GM21515 (cell line): ENCODE results near the gene CGNL1.

Experiments used
- ATAC-seq: cut with Tn5 transposase; IDR thresholded peaks from one replicate; pipeline ENCODE4 v1.9.1; 2021; ENCODE audit not compliant: unreplicated experiment

The CGNL1 gene

GRCh38 chr15:57386976-57387375 is 10.7 kb downstream of the CGNL1 start:
- no peak for ATAC-seq

GRCh38 chr15:57387564-57388076 is 11.3 kb downstream of the CGNL1 start:
- ATAC-seq, result no peak

GRCh38 chr15:57388464-57388863 is 12.2 kb downstream of the CGNL1 start:
- ATAC-seq, result no peak

- ATAC-seq, result no peak
Observed at GRCh38 chr15:57389991-57390390, 13.7 kb downstream of the CGNL1 start.

- ATAC-seq, result no peak
Observed at GRCh38 chr15:57390583-57390982, 14.3 kb downstream of the CGNL1 start.

GRCh38 chr15:57391537-57391936 is 15.2 kb downstream of the CGNL1 start:
- ATAC-seq, result no peak

GRCh38 chr15:57393061-57393460 is 16.8 kb downstream of the CGNL1 start:
- ATAC-seq, result no peak

- no peak for ATAC-seq
Observed at GRCh38 chr15:57395292-57395691, 19.0 kb downstream of the CGNL1 start.

- no peak for ATAC-seq
Observed at GRCh38 chr15:57398336-57398735, 22.0 kb downstream of the CGNL1 start.

GRCh38 chr15:57401546-57401945 is 25.2 kb downstream of the CGNL1 start:
- ATAC-seq, result no peak

GRCh38 chr15:57403017-57403416 is 26.7 kb downstream of the CGNL1 start:
- ATAC-seq, result no peak

GRCh38 chr15:57403566-57404325 is 27.4 kb downstream of the CGNL1 start:
- ATAC-seq, result no peak

GRCh38 chr15:57405133-57405532 is 28.8 kb downstream of the CGNL1 start:
- no peak for ATAC-seq

- ATAC-seq, result no peak
Observed at GRCh38 chr15:57406062-57406772, 29.9 kb downstream of the CGNL1 start.

GRCh38 chr15:57410373-57410772 is 34.1 kb downstream of the CGNL1 start:
- ATAC-seq, result no peak

- ATAC-seq, result no peak
Observed at GRCh38 chr15:57411945-57412768, 35.9 kb downstream of the CGNL1 start.

- ATAC-seq, result no peak
Observed at GRCh38 chr15:57415602-57416001, 39.3 kb downstream of the CGNL1 start.

GRCh38 chr15:57418635-57419034 is 42.3 kb downstream of the CGNL1 start:
- ATAC-seq, result no peak

- ATAC-seq, result no peak
Observed at GRCh38 chr15:57419335-57419734, 43.0 kb downstream of the CGNL1 start.

GRCh38 chr15:57421110-57421509 is 44.8 kb downstream of the CGNL1 start:
- ATAC-seq, result no peak

- no peak for ATAC-seq
Observed at GRCh38 chr15:57421551-57421950, 45.2 kb downstream of the CGNL1 start.
